ENCODE results near the gene TLL1.

DNA sequence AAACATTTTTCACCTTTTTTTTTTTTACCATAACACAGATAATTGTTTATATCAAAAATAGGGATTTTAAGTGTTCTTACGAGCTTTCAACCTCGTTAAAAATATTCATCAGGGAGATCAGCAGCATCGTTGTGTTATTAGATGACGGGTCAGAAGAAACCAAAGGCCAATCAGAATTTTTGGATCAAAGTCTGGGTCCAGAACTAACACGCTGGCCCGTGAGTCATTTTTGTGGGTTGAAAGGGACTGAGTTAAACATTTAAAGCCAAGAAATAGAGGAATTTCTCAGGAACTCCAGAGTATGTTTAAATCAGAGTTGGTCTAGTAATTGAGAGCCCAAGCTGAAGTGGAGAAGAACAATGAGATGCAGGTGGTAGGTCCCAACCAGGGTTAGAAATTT is 170.8 kb downstream of the TLL1 start:
- TF ChIP-seq, protein P1, sequence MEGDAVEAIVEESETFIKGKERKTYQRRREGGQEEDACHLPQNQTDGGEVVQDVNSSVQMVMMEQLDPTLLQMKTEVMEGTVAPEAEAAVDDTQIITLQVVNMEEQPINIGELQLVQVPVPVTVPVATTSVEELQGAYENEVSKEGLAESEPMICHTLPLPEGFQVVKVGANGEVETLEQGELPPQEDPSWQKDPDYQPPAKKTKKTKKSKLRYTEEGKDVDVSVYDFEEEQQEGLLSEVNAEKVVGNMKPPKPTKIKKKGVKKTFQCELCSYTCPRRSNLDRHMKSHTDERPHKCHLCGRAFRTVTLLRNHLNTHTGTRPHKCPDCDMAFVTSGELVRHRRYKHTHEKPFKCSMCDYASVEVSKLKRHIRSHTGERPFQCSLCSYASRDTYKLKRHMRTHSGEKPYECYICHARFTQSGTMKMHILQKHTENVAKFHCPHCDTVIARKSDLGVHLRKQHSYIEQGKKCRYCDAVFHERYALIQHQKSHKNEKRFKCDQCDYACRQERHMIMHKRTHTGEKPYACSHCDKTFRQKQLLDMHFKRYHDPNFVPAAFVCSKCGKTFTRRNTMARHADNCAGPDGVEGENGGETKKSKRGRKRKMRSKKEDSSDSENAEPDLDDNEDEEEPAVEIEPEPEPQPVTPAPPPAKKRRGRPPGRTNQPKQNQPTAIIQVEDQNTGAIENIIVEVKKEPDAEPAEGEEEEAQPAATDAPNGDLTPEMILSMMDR (IDR thresholded peaks at IDR 0.05): no peak
- TF ChIP-seq POLR2A (IDR thresholded peaks at IDR 0.05): no peak
